Measurements from ENCODE around the gene ILDR1.

GRCh38 chr3:121979246-121979645, 42.8 kb downstream of the ILDR1 start:
- no peak for TF ChIP-seq ZNF671 (CRISPR knock-in tag; IDR thresholded peaks at IDR 0.05)
- no peak for TF ChIP-seq CTCF (IDR thresholded peaks at IDR 0.05)
- no peak for TF ChIP-seq ATF1 (CRISPR knock-in tag; IDR thresholded peaks at IDR 0.05)
- TF ChIP-seq FOXP1 (CRISPR knock-in tag; IDR thresholded peaks at IDR 0.05; ENCODE audit: borderline replicate concordance), result no peak
- TF ChIP-seq ZBTB21 (CRISPR knock-in tag; IDR thresholded peaks at IDR 0.05; ENCODE audit: borderline replicate concordance), result no peak
- no peak for TF ChIP-seq ATF2 (CRISPR knock-in tag; IDR thresholded peaks at IDR 0.05; ENCODE audit: borderline replicate concordance, low read depth)
- no peak for TF ChIP-seq STAT6 (CRISPR knock-in tag; conservative IDR thresholded peaks at IDR 0.05; ENCODE audit: low read depth)
- TF ChIP-seq ZNF317 (CRISPR knock-in tag; IDR thresholded peaks at IDR 0.05; ENCODE audit: borderline replicate concordance, low read depth), result no peak
- TF ChIP-seq KAT7 (CRISPR knock-in tag; IDR thresholded peaks at IDR 0.05; ENCODE audit: borderline replicate concordance), result no peak

Data from WTC11 (cell line).